NCI-H128 (cell line): Measurements from ENCODE around the gene ELSPBP1.
"Not testable (repeated sequence)": the region's sequence is repeated elsewhere in the genome, so short reads cannot be mapped to it uniquely, and the experiment has no call there.

ENCODE experiments used
- DNase-seq: peaks from one replicate; lab custom pipeline; 2025; ENCODE audit not compliant: unreplicated experiment; lab: John Stamatoyannopoulos, UW

Gene ELSPBP1

DNA sequence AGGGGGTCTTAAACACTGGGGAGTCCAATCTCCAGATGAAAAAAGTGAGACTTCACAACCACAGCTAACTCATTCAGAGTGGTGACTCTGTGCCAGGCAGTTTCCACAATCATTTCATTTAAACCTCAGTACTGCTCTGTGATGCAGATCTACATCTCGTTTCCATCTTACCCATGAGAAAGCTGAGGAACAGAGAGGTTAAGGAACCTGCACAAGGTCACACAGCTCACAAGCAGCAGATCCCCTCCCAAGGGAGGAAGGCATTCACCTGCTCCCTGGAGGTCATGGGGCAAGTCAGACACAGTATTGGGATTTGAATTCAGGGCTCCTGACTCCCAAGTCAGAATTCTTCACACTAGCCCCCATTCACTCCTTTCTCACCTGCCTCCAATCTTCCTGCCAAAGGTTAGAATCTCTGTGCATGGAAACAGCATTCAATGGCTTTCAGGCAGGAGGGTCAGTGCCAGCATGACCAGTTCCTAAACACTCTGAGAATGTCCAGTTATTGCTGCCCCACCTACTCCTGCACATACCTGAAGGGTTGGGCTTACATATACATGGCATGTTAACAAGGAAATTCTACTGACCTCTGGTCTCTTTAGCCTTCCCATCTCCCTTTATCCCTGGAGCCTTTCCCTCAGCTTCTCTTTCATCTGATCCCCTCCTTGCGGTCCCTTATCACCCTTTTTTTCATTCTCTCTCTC is 47.6 kb downstream of the ELSPBP1 start:
- DNase-seq = no peak

GRCh38 chr19:48043675-48044258 is 49.3 kb downstream of the ELSPBP1 start, which contains the start of gene CABP5:
Gene CABP5, minus strand, starts transcription at chr19:48044079. Its CDS starts 157 bp downstream, at chr19:48043922.
- DNase-seq = no peak

GRCh38 chr19:48044561-48044960 is 50.1 kb downstream of the ELSPBP1 start:
- DNase-seq = no peak

DNA sequence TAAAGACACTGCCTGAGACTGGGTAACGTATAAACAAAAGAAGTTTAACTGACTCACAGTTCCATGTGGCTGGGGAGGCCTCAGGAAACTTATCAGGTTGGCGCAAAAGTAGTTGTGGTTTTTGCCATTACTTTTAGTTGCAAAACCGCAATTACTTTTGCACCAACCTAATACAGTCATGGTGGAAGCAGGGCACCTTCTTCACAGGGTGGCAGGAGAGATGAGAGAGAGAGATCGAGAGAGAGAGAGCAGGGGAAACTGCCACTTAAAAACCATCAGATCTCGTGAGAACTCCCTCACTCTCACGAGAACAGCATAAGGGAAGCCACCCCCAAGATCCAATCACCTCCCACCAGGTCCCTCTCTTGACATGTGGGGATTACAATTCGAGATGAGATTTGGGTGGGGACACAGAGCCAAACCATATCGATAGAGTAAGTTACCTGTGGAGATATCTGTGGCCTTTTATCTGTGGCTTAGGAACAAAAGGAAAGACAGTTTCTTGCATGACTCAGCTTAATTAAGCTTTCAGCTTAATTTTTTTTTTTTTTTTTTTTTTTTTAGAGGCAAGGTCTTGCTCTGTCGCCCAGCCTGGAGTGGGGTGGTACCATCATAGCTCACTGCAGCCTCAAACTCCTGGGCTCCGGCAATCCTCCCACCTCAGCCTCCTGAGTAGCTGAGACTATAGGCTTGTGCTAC is 57.1 kb downstream of the ELSPBP1 start:
- DNase-seq = no peak

GRCh38 chr19:48053076-48053475 is 58.6 kb downstream of the ELSPBP1 start:
- no peak for DNase-seq

DNA sequence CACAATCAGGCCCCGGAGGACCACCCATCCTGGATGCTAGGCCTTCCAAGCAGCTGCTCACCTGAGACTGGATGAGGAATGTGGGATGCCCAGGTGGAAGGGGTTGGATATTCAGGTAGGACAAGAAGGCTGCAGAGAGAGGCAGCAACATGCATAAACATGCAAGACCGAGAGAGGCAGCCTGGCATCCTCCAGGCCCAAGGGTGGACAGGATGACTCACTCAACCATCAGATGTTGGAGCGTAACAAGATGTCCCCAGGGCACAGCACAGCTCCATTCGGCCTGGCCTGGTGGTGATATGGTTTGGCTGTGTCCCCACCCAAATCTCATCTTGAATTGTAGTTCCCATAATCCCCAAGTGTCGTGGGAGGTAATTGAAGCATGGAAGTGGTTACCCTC is 59.4 kb downstream of the ELSPBP1 start:
- DNase-seq = no peak

- no peak for DNase-seq
Measured at GRCh38 chr19:48059331-48059730, 64.9 kb downstream of the ELSPBP1 start.

DNA sequence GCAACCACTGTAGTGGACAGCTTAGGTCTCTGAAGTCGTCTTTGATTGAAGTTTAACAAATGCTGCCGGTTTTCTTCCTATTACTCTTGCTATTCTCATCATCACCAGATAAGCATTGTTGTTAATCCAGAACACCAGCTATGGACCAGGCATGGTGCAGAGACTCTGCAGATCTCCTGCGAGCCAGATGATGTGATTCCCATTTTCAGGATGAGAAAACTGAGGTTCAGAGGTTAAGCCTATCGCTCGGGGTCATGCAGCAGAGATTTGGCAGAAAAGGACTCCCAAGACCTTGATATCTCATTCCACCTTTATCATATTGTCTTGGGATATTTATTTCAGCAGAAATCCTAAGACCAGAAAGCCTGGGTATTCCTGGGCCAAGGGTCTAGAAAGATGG is 65.9 kb downstream of the ELSPBP1 start:
- DNase-seq = no peak

DNA sequence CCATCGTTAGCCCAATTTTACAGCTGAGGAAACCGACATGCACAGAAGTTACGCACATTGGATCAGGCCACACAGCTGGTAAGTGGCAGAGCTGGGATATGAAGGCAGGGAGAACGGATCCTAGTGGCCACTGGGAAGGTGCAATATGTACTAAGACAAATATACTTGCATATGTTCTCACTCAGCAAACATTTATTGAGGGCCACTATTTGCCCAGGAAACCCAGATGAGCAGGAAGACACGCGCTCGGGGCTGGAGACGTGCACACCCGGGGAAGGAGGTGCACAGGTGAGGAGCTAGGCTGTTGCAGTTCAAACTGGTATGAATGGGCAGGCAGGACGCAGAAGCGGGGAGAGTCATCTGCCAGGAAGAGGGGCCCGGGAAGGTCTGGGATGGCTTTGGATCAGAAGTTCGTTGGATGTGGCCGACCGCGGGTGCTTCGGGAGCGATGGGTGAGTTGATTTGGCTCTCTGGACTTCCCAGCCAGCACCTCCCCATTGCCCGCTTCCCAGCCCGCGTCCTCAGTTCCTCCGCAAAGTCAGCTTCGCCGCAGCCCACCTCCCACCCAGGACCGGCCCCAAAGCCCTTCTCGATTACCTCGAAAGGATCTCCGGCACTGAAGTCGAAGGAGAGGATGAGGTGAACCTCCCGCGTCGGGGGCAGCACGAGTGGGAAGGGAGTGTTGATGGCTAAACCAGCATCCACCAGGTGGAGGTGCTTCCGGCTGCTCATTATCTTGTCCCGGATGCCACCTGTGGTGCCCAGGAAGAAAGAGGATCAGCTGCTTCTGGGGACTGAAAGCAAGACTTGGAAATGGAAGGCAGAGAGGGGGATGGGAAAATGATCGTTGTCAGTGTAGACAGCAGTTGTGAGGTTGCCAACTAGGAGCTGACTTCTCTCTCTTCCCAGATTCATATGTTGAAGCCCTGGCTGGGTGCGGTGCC is 67.2 kb downstream of the ELSPBP1 start:
- no peak for DNase-seq

GRCh38 chr19:48064509-48064908 is 70.1 kb downstream of the ELSPBP1 start:
- no peak for DNase-seq

- no peak for DNase-seq
Measured at GRCh38 chr19:48069435-48069834, 75.0 kb downstream of the ELSPBP1 start.

- not testable (repeated sequence) for DNase-seq
Measured at GRCh38 chr19:48070177-48070769, 75.8 kb downstream of the ELSPBP1 start.
